GM12878 (cell line): Measurements from ENCODE around the gene ANO8. TPM values are rescaled to one million over a fixed set of nuclear protein-coding genes. Genes with fewer than 3 reads are reported as not detected.
A peak's percentile ranks its signal among the peaks of the same experiment; 100 is the strongest.

Experiments used
- ATAC-seq: fragments of 200-7000 bp; cut with Tn5 transposase; 3 replicates; pipeline ENCODE4 v1.9.1; 2020; ENCODE audit warnings: mild to moderate bottlenecking, moderate library complexity
- BruUV-seq: library from RNA; stranded (reverse); fragments of 400-500 nt; replicated peaks from 2 replicates; lab custom pipeline; 2021; lab: Mats Ljungman, UMichigan
- CTCF ChIA-PET: fragments of 300-600 bp; sonication (Branson Sonifier 250); formaldehyde crosslinking; extraction: SDS; loops from one replicate; lab custom pipeline; 2021; ENCODE audit warnings: inconsistent platforms; lab: Yijun Ruan, JAX
- POLR2A ChIA-PET: fragments of 350-600 bp; formaldehyde crosslinking; extraction: SDS; loops from one replicate; lab custom pipeline; 2021; ENCODE audit warnings: inconsistent platforms; lab: Charles Lee
- RAD21 ChIA-PET: fragments of 300-600 bp; sonication (Branson Sonifier 250); formaldehyde crosslinking; loops from one replicate; lab custom pipeline; 2023; ENCODE audit warnings: antibody characterized with exemption; ENCODE audit not compliant: unreplicated experiment; lab: Charles Lee
- SMC1A ChIA-PET: fragments of 300-600 bp; sonication (Branson Sonifier 250); formaldehyde crosslinking; loops from one replicate; lab custom pipeline; 2023; ENCODE audit not compliant: unreplicated experiment, uncharacterized antibody; lab: Charles Lee
- DNase-seq: peaks from one replicate; pipeline ENCODE4 v3.0.0-alpha.2; 2011; ENCODE audit warnings: low read depth, low spot score
- FAIRE-seq: peaks from 3 replicates; lab custom pipeline; 2011; peaks lifted over from hg19 to GRCh38; lab: Jason Lieb, UNC
- H2AFZ ChIP-seq: 2 replicates; pipeline ENCODE4 v1.6.0; 2011; ENCODE audit warnings: low read depth, low read length, control low read depth; ENCODE audit not compliant: control insufficient read depth
- H3K27ac ChIP-seq: 2 replicates; pipeline ENCODE4 v1.5.1; 2011; ENCODE audit warnings: control low read depth; ENCODE audit not compliant: control insufficient read depth, insufficient read depth
- H3K27me3 ChIP-seq, 2 experiments: replicated peaks in 1 of 2; 2 replicates each; pipeline versions ENCODE4 v1.6.0 to v1.6.1; 2011; ENCODE audit warnings: low read length in 1 of 2; ENCODE audit not compliant: control insufficient read depth in 2 of 2, insufficient read depth in 2 of 2
- H3K36me3 ChIP-seq, 2 experiments: 2 replicates each; pipeline ENCODE4 v1.5.1; 2011; ENCODE audit warnings: low read length in 1 of 2; ENCODE audit not compliant: control insufficient read depth in 2 of 2, insufficient read depth in 2 of 2
- H3K4me1 ChIP-seq: 2 replicates; pipeline ENCODE4 v1.6.1; 2011; ENCODE audit warnings: mild to moderate bottlenecking, low read length, moderate library complexity, mixed read lengths; ENCODE audit not compliant: control insufficient read depth, insufficient read depth
- H3K4me2 ChIP-seq: 2 replicates; pipeline ENCODE4 v1.6.0; 2011; ENCODE audit warnings: control low read depth; ENCODE audit not compliant: control insufficient read depth, insufficient read depth
- H3K4me3 ChIP-seq: fragments of 200-600 bp; sonication (generic); 2 replicates; pipeline ENCODE4 v1.5.1; 2016
- H3K79me2 ChIP-seq: 2 replicates; pipeline ENCODE4 v1.6.0; 2011; ENCODE audit warnings: low read length; ENCODE audit not compliant: control insufficient read depth, insufficient read depth
- H3K9ac ChIP-seq: 2 replicates; pipeline ENCODE4 v1.8.0; 2011; ENCODE audit warnings: low read length, control low read depth, mixed read lengths; ENCODE audit not compliant: control insufficient read depth, insufficient read depth
- H3K9me3 ChIP-seq: replicated peaks from 3 replicates; pipeline ENCODE4 v1.5.1; 2011; ENCODE audit warnings: mild to moderate bottlenecking, low read length; ENCODE audit not compliant: control insufficient read depth, insufficient read depth
- H4K20me1 ChIP-seq: 2 replicates; pipeline ENCODE4 v1.6.0; 2011; ENCODE audit not compliant: control insufficient read depth, insufficient read depth
- CREM ChIP-seq: IDR thresholded peaks from 2 replicates; pipeline ENCODE4 v1.6.1; 2014; ENCODE audit warnings: antibody characterized with exemption, low read depth
- ETV6 ChIP-seq, 2 experiments: fragments of 450-650 bp in 1 of 2; IDR thresholded peaks in 1 of 2; conservative IDR thresholded peaks in 1 of 2; 2 replicates each; pipeline ENCODE4 v1.6.1; 2014; ENCODE audit warnings: antibody characterized with exemption in 1 of 2, borderline replicate concordance in 1 of 2, low read depth in 1 of 2, mild to moderate bottlenecking in 1 of 2, moderate library complexity in 1 of 2
- FOS ChIP-seq: IDR thresholded peaks from 3 replicates; pipeline ENCODE4 v1.6.1; 2011; ENCODE audit warnings: borderline replicate concordance; ENCODE audit not compliant: insufficient read length; ENCODE audit errors: extremely low read depth
- KLF5 ChIP-seq: fragments of 450-650 bp; IDR thresholded peaks from 2 replicates; pipeline ENCODE4 v1.6.1; 2014; ENCODE audit warnings: mild to moderate bottlenecking; ENCODE audit not compliant: partially characterized antibody
- NFXL1 ChIP-seq: fragments of 450-650 bp; IDR thresholded peaks from 2 replicates; pipeline ENCODE4 v1.6.1; 2017; ENCODE audit warnings: antibody characterized with exemption, mild to moderate bottlenecking, borderline replicate concordance
- POLR2A ChIP-seq: IDR thresholded peaks from 2 replicates; pipeline ENCODE4 v1.6.1; 2011; ENCODE audit warnings: low read depth, mild to moderate bottlenecking, low read length
- RAD51 ChIP-seq: fragments of 450-650 bp; IDR thresholded peaks from 2 replicates; pipeline ENCODE4 v1.6.1; 2016; ENCODE audit warnings: moderate library complexity, mild to moderate bottlenecking, inconsistent platforms
- YY1 ChIP-seq: IDR thresholded peaks from 2 replicates; pipeline ENCODE4 v1.6.1; 2011; ENCODE audit warnings: low read depth, mild to moderate bottlenecking, low read length
- WGBS: methylation state at CpG from one replicate; pipeline ENCODE4 v1.1.6; 2016; ENCODE audit warnings: low lambda C conversion rate; ENCODE audit not compliant: insufficient replicate concordance, insufficient coverage; ENCODE audit errors: missing lambda C conversion rate; 5-methylcytosine and 5-hydroxymethylcytosine counted together
- in situ Hi-C: fragments of 300-500 bp; cut with MboI; formaldehyde crosslinking; loops from 9 replicates; pipeline ENCODE4 v1.14.3; 2018; ENCODE audit warnings: mixed read lengths
- intact Hi-C: fragments of 100-400 bp; cut with micrococcal nuclease; formaldehyde crosslinking; loops from one replicate; pipeline ENCODE4 v1.14.2; 2022; ENCODE audit not compliant: unreplicated experiment
- polyA plus RNA-seq, 11 experiments: library from polyadenylated mRNA; depleted of rRNA in 4 of 11; unstranded in 6 of 11; stranded (reverse) in 5 of 11; fragments of >200 nt; fragmentation: Nextera tagmentation in 4 of 11; fragmentation: Illumina TruSeq in 1 of 11; extraction: Ambion mirVana in 4 of 11; extraction: Trizol in 1 of 11; gene quantifications; 1 replicate in 1 of 11; 2 replicates in 10 of 11; pipeline versions ENCODE4 v1.2.1 to v1.2.3, GENCODE V29; 2011 to 2016; ENCODE audit warnings: inconsistent platforms in 2 of 11, missing spikeins in 2 of 11, low read depth in 1 of 11
- total RNA-seq, 4 experiments: library from RNA; depleted of rRNA in 3 of 4; stranded (reverse); fragments of >200 nt in 3 of 4; fragmentation: Illumina TruSeq in 1 of 4; extraction: Trizol in 1 of 4; gene quantifications; 2 replicates each; pipeline versions ENCODE4 v1.2.1 to v1.2.3, GENCODE V29; 2013 to 2021

Gene ANO8
- total and polyA plus RNA-seq, 10 of the 15 experiments (the other 5 are each of a cell fraction or from before 2014, with no cell fraction given), result 0.04 to 6.7 (median 1.1) TPM

DNA sequence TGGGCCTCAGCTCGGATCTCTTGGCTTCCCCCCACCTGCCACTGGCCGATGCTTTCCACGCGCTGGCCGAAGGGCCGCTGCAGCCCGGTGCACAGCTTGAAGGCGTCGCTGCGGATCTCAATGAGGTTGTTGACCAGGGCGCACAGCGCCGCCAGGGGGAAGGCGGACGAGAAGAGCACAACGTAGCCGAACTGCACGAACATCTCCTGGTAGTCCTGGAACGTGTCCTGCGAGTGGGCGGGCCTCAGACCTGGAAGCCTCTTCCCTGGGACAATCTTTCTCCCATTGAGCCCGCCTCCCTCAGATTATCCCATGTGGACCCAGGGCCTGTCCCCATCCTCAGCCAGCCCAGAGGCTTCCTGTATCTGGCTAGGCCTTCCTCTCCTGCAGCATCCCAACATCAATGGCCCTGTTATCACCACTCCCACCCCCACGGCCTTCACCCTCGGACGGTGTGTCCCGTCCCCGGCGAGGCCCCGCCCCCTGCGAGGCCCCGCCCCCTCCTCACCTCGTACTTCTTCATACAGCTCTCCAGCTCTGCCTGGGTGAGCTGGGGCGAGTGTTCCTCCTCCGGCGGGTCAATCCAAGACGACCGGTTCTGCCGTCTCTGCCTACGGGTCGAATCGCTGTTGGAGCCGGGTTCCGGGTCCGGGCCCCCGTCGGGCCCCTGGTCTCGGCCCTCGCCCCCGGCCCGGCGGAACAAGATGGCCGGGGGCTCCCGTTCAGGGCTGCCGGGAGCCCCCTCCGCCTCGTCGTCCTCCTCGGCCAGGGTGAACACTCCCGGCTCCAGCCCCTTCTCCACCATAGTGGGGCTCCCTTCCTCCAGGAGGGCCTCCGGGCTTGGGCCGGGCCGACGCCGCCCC, 6.8 kb downstream of the ANO8 start:
- ChIA-PET CTCF (no interaction called here), RAD21 (interaction anchor here (0.5 to 0.8 kb wide), 5 partner anchors 11 to 785 kb away, joined by 3 to 4 read pairs (median 3); no protein-coding TSS in a partner anchor), SMC1A (no interaction called here), POLR2A (no interaction called here)
- H3K36me3 ChIP-seq, result no peaks in the 10 kb centered on the region
- no peak for DNase-seq
- H3K79me2 ChIP-seq, result no peaks in the 10 kb centered on the region
- no peaks in the 10 kb centered on the region; the same call in 2 of the 3 replicates for H3K9me3 ChIP-seq
- FAIRE-seq, result no peak
- WGBS, result 52% methylated on average over 54 of the region's 64 CpGs
- H3K27ac ChIP-seq, result no peak overlapping the region
- ATAC-seq, result peak; percentile 74
- intact Hi-C loops, result no loop called here
- H3K4me1 ChIP-seq, result no peaks in the 10 kb centered on the region
- in situ Hi-C loops, result no loop called here
- peak overlapping the region; percentile 39 for H2AFZ ChIP-seq
- H3K4me2 ChIP-seq, result peak overlapping the region; percentile 84; the same call in 1 of the 2 replicates
- no peak for TF ChIP-seq RAD51
- no peak for TF ChIP-seq FOS
- 0 out of 2 replicates have a peak, but pooled peaks have one; percentile 30 for TF ChIP-seq NFXL1
- TF ChIP-seq ETV6 (conservative IDR thresholded peaks at IDR 0.05 in 1 of 2, IDR thresholded peaks at IDR 0.05 in 1 of 2; ENCODE audit: borderline replicate concordance in 1 of 2, low read depth in 1 of 2), result no peak
- TF ChIP-seq POLR2A, result peak; percentile 34; the same call in 1 of the 2 replicates
- no peak for TF ChIP-seq CREM
- TF ChIP-seq KLF5, result no peak
- 0 out of 2 replicates have a peak, but pooled peaks have one; percentile 35 for TF ChIP-seq YY1
- no TSS peak for BruUV-seq
- H3K27me3 ChIP-seq, result no peaks in the 10 kb centered on the region; a peak in 2 of 4 replicates
- H3K4me3 ChIP-seq, result no peak overlapping the region
- no peak overlapping the region for H3K9ac ChIP-seq
- no peaks in the 10 kb centered on the region for H4K20me1 ChIP-seq
